T-helper 1 cell (primary cell): ENCODE results near the gene PRKG1.
"Not testable (repeated sequence)": the region's sequence is repeated elsewhere in the genome, so short reads cannot be mapped to it uniquely, and the experiment has no call there.

Experiments used
- DNase-seq, 5 donors: peaks; one replicate each; pipeline ENCODE4 v3.0.0-alpha.2; 2012 to 2020

The PRKG1 gene

DNA sequence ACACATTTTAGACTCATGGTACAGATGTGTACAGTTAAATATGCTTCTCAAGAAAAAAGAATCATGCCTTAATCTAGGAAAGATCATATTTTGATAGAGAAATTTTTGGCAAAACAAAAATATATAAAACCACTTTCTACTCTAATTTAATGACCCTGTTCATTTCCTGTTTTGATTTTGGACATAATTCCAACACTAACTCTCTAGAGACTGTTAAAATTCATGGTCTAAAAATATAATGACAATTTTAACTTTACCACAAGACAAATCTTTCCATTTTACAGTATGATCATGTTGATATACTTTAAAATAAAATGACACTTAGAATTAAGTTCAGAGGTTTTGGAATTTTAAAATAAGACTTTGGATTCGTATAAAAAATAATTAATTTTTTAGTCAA, 45.2 kb downstream of the PRKG1 start:
- no peak for DNase-seq

- no peak for DNase-seq
Measured at GRCh38 chr10:51121861-51122260, 47.6 kb downstream of the PRKG1 start.

DNA sequence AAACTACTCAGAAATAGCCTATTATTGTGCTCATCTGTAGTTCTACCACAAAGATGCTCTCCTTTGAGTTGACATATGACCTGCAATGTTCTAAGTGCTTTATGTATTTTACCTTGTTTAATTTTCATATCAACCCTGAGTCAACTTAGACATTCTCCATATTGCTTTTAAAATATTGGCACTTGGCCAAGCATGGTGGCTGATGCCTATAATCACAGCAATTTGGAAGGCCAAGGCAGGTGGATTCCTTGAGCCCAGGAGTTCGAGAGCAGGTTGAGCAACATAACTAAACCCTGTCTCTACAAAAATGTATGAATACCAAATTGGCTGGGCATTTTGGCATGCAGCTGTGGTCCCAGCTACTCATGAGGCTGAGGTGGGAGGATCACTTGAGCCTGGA, 50.6 kb downstream of the PRKG1 start:
- no peak for DNase-seq

DNA sequence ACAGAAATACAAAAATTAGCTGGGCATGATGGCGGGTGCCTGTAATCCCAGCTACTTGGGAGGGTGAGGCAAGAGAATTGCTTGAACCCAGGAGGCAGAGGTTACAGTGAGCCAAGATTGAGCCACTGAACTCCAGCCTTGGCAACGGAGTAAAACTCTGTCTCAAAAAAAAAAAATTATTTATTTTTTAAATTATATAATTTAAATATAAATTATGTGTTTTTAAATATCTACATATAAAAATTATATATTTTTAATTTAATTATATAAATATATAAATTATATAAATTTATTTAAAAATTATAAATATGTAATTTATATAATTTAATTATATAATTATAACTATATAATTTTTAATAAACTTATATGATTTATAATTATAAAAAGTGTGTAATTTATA, 51.2 kb downstream of the PRKG1 start:
- DNase-seq = no peak

DNA sequence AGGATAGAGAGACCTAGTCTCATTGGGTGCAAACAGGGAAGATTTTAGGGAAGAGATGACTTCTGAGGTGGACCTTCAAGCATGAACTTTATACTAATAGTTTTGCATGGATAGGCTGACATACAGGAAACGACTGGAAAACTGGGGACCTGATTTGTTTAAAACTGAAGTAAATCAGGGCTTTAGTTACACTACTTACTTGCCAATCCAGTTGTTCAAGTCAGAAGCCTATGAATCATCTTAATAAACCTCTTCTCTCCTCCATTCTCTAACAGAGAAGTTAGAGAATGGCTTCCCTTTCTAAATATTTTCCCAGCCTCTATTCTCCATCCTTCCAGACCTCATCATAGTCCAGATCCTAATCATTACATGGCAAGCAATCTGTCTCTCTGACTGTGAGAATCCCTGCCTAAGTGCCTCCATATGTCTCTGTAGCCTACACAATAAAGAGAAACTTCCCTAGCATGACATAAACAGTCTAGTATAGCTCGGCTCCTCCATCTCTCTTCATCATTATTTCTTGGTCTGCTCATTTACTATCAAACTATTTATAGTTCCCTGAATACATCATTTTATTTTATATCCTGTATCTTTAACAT, 55.8 kb downstream of the PRKG1 start:
- no peak for DNase-seq

DNA sequence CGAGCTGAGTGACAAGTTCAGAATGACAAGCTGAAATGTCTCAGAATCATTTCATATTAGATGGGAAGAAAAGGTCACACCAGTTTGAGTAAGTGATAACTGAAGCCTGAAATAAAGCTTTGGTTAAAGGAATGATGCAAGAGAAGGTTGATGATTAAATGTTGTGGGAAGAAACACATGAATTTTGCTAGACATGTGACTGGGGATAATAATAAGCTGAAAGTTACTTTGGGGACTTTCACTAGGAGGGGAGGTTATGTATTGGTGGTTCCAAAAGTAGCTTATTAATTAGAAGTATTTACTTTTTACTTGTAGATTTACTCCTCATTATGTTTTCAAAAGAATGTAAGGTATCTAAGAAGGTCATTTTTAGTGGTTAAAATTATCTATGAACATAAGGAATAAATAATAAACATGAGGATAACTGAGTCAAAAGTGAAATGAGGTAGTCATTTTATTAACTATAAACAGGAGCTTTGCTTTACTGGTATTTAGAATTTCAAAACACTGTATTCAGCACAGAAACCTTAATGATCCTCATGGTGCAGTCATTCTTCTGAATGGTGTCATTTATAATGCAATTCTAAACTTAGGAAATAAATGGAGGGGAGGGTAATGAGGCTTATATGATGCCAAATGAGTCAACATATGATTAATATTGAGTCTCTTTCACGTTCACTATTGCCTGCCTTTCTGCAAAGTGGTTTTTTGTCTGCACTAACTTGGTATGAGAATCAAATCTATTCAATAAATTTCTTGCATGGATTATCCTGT, 63.7 kb downstream of the PRKG1 start:
- no peak for DNase-seq

DNA sequence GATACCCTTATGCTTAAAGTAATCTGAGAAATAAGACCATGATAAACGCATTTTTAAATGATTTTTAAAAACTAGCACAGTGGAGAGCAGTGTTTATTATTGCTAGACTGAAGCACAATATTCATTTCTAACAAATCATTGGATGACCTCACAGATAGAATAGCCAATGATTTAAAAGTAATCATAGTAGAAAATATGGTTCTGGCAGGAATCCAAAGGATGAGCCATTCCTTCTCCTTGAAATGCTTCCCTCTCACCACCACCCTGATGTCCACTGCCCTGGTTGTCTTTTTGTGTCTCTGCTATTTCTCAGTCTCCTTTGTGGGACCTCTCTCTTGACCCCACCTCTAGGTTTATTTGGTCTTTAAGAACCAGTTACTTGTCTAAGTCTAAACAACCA, 64.9 kb downstream of the PRKG1 start:
- DNase-seq = no peak

DNA sequence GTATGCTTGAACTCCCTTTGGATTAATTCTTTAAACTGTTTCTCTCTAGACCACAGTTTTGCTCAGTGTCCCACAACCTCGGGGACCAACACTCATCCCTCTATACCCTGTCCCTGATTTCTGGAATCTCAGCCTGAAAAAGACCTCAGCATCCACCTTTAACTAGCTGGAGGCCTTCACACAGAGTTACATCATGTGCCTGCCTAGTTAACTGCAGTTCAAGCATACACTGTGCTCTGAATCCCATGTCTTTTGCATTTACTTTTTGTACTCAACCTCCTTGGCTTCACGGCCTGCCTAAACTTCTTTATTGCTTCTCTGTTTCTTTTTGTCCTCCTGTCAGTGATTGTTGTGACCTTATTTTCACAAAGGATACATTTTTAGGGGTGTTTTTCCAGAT, 66.7 kb downstream of the PRKG1 start:
- DNase-seq = no peak

GRCh38 chr10:51144161-51144781, 70.0 kb downstream of the PRKG1 start:
- no peak for DNase-seq

- DNase-seq = no peak
Measured at GRCh38 chr10:51145375-51145774, 71.1 kb downstream of the PRKG1 start.

GRCh38 chr10:51147644-51148399, 73.5 kb downstream of the PRKG1 start:
- no peak for DNase-seq

DNA sequence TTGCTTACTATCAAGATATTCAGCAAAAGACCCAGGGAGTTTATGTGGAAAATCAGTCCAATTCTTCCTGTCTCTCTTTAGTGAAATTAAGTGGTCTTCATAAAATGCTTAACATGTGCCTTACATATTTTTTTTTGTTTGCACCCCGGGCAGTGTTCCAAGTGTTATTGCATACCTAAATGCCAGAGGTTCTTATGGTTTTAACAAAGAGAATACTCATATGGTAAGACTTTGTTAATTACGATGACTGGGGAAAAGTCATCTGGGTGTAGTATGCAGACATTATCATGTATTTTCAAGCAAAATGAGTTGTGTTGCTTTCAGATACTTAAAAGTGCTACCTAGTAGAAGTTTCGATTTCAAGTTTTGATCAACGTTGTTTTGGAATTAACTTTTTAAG, 82.6 kb downstream of the PRKG1 start:
- no peak for DNase-seq

DNA sequence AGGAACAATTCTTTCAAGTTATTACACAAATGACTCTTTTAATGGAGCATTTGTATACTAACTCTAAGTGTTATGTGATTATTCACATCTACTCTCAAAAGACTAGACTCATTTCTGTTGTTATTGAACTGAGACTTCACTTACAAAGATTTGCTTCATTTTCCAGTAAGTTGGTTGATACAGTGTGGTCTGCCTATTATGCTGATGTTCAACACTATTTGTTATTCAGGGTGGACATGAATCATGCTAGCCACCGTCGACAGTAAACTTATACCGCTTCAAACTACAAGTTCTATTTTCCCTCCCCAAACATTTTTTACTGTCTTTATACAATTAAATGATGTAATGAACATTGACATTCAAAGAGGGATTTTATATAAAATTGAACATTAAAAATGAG, 84.5 kb downstream of the PRKG1 start:
- DNase-seq = no peak

GRCh38 chr10:51159841-51160240, 85.6 kb downstream of the PRKG1 start:
- DNase-seq = no peak

- DNase-seq = no peak
Measured at GRCh38 chr10:51162002-51162401, 87.7 kb downstream of the PRKG1 start.

DNA sequence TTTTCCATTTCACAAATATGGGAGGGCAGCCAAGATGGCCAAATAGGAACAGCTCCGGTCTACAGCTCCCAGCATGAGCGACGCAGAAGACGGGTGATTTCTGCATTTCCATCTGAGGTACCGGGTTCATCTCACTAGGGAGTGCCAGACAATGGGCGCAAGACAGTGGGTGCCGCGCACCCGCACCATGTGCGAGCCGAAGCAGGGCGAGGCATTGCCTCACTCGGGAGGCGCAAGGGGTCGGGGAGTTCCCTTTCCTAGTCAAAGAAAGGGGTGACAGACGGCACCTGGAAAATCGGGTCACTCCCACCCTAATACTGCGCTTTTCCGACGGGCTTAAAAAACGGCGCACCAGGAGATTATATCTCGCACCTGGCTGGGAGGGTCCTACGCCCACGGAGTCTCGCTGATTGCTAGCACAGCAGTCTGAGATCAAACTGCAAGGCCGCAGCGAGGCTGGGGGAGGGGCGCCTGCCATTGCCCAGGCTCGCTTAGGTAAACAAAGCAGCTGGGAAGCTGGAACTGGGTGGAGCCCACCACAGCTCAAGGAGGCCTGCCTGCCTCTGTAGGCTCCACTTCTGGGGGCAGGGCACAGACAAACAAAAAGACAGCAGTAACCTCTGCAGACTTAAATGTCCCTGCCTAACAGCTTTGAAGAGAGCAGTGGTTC, 89.2 kb downstream of the PRKG1 start:
- not testable (repeated sequence) for DNase-seq

GRCh38 chr10:51168086-51168815, 94.0 kb downstream of the PRKG1 start:
- no peak for DNase-seq

- no peak for DNase-seq
Measured at GRCh38 chr10:51169111-51169510, 94.8 kb downstream of the PRKG1 start.

- no peak for DNase-seq
Measured at GRCh38 chr10:51170518-51171245, 96.4 kb downstream of the PRKG1 start.

DNA sequence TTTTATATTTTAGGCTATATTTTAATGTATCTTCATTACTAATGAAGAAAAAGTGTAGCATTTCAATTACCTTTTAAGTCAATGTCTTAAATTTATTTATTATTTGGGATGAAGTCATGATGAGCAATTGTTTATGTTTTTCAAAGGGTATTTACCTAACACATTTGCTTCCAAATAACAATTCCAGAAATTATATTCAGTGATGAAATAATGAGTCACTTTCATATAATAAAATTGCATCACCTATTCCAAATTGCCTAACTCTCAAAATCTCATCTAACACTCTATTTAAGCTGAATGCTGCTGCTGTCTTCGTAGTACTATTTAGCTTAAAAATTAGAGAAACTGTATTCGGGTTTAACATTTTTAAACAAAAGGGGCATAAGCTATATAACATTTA, 97.7 kb downstream of the PRKG1 start:
- DNase-seq = no peak

- DNase-seq = no peak
Measured at GRCh38 chr10:51176976-51177695, 102.8 kb downstream of the PRKG1 start.
